NCI-H82 (cell line): Measurements from ENCODE around the gene KCTD1.

Source experiments
- DNase-seq: peaks from one replicate; lab custom pipeline; 2025; lab: John Stamatoyannopoulos, UW

The KCTD1 gene

DNA sequence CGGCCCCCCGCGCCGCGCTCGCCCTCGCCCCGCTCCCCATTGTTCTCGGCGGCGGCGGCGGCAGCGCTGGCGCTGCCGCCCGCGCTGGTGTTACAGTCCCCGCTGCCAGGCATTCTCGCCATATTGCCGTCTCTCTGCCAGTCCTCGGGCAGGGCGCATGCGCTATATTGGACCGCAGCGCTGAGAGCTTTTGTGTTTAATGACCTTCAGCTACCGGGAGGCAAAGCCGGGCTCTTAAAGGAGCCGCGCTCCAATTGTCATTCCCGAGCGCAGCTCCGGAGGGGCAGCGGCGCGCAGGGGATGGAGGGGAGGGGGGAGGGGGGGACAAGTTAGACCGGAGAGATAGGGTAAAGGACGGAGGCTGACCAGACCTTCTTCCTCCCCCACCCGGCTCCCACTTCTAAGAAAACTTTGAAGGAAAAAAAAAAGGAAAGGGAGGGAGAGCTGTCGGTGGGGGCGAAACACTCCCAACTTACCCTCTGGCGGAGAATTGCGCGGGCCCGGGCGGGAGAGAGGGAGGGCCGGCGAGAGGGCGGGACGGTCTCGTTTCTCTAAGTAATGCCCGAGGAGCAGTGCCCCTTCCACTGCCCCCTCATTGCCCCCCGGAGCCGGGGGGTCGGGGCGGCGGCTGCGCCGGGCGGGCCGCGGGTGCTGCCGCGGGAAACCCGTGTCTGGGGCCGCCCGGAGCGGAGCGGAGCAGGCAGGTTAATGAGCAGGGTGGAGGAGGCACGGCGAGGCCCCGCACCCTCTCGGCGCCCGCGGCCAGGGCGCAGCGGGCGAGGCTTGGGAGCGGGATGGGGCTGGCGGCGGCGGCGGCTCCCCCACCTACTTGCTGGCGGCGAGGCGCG lies at the start of gene KCTD1:
Gene KCTD1 (minus strand): TSS at position 139 of the 848 bp plus-strand sequence. CDS start 17 bp downstream, at position 122.
- DNase-seq = peak; percentile 94

DNA sequence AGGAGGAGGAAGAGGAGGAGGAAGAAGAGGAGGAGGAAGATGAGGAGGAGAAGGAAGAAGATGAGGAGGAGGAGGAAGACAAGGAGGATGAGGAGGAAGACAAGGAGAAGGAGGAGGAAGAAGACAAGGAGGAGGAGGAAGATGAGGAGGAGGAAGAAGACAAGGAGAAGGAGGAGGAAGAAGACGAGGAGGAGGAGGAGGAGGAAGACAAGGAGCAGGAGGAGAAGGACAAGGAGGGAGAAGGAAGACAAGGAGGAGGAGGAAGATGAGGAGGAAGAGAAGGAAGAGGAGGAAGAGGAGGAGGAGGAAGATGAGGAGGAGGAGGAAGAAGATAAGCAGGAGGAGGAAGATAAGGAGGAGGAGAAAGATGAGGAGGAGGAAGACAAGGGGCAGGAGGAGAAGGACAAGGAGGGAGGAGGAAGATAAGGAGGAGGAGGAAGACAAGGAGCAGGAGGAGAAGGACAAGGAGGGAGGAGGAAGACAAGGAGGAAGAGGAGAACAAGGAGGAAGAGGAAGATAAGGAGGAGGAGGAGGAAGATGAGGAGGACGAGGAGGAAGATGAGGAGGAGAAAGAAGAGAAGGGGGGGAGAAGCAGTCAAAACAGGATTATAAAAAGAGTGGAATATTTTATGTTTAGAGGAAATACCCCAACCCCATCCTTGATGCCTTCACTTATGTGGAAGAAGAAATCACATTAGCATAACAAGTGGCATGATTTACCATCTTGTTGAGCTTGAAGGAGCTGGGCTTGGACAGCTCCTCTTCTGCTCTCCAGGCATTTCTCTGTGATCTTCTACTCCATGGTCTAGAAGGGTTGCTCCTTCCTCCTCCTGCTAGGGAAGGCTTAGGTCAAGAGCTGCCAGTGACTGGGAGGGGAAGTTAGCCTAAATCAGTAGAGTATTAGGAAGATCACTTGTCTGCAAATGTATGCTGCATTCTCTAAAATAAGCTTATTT lies 45.3 kb upstream of the KCTD1 start:
- DNase-seq = no peak

DNA sequence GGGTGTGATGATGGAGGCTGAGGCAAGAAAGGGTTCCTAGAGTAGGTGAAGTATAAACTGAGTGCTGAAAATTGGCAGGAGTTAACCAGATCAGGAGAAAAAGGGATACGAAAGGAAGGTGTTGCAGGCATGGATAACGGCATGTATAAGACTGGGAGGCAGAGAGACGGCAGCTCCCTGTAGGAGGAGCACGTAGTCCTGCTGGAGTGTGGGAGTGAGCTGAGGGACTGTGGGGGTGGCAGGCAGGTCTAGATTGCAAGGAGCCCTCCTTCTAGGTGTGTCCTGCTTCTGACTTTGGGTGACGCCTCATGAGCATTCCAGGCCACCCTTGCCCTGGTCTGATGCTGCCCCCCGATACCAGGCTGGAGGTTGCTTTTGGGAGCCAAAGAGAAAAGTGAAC lies 36.4 kb upstream of the KCTD1 start:
- no peak for DNase-seq

DNA sequence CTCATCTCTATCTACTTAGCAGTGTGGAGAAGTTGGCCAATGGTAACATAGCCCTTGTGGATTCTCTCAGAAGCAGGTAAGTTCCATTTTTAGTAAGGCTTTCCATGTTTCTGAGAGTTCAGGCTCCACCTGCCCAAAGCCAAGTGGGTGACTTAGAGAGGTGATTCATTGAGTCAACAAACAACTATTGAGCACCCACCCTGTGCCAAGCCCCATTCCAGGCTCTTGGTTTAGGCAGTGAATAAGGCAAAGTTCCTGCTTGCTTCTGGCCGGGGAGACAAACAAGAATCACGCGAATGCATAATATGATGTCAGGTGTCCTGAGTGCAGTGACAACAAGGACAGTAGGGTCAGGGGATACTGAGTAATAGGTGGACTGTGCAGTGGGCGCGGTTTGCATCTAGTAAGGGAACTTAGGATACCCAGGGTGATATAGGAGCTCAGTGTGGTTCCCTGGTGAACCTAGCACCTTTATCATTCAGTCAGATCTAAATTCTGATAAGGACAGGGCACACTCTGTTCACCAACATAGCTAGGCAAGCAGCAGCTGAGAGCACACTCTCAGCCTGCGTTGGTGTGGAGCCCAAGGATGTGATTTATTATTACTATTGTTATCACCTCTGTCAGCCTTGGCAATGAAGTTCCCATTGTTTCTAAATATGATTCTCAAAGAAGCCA lies 31.7 kb upstream of the KCTD1 start:
- DNase-seq = no peak

DNA sequence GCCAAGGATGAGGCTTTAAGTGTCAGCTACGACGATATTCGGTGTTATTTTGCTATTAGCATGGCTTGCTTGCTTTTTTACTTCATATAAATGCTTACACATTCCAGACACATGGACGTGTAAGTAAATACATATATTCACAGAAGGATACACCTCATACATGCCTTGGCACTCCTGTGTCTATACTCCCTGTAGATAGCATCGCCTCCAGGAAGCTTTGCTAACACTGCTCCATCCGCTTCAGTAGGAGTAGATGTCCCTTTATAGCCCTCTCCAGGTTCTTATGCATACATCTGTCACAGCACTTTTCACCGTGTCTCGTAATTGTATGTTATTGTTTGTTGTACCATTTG lies 27.5 kb upstream of the KCTD1 start:
- DNase-seq = no peak

DNA sequence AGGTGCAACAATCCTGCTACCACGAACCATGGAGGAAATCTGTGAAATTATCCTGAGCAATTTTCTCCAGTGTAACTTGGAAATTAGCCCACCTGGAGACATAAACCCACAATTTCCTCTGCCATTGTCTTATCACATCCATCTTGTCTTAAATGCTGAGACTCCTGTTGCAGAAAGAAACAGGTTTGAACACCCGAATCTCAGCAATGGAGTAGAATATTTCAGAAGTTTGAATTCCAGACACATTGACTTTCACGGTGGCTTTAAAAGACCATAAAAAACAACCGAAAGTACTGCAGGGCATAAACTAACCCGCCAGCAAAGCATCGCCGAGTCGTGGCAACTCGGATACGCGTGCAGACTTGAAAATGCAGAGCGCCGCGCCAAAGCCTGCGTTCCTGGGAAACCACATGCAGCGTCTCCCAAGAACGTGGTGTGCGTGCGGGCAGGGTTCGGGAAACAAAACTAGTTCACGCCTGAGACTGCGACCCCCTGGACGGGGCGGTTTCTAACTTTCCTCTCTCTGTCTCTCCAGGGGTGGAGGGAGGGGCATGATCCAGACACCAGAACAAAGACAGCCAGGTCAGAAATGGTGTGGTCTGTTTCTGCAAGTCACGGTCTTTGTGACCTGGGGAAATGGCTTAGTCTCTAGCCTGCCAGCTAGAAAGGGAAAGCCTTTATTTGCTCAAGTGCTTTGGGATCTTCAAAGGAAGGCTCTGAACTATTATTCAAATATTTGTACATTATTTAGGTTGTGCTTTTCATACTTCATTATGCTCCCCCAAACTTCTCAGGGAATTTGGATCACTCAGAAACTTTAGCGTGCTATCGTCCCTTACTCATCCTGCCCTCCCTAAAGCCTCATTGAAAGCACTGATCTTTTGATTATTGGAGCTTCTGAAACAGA lies 26.9 kb upstream of the KCTD1 start:
- no peak for DNase-seq

DNA sequence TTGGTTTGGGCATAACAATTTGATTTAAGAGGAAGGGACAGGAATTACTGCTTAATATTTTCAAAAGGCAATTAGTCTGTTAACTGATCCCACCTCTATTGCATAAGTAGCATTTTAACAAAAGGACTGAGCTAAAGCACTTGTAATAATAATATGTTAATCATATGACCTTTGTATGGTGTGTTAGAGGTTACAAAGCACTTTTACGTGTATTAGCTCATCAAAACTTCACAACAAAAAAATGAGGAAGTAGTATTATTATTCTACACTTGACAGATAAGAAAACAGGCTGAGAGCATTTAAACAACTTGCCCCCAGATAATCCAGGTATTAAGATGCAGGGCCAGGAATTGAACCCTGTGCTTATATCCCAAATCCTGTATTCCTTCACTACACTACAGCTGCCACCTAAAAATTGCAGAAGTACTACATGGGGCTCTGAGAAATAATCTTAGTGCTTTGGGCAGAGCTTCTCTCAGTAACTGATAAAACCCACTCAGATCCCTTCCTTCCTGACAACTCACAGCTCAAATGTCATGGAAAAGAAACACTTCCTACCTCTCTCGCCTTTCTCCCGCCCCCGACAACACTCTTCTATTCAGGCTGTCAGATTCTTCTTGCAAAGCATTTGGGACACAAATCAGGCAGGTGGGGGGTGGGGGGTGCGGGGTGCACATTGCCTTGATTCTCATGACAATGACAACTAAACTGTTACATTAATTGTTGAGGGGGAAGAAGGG lies 20.7 kb upstream of the KCTD1 start:
- DNase-seq = peak; percentile 16

DNA sequence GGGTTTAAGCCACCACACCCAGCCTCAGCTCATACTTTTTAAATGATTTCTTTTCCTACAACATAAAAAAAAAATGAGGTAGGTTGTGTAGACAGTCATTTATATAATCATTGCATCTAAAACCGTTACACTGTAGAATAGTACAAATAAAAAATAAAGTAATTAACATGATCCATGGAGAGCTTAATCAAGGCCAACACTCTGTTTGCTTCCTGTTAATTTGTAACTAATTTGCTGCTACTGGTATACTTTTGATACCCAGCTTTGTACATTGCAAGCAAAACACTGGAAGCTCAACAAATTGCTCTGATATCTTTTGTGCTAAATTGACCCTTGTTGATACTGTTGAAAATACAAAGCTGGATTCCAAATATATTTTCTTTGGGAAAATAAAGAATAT lies 20.2 kb upstream of the KCTD1 start:
- DNase-seq = no peak

DNA sequence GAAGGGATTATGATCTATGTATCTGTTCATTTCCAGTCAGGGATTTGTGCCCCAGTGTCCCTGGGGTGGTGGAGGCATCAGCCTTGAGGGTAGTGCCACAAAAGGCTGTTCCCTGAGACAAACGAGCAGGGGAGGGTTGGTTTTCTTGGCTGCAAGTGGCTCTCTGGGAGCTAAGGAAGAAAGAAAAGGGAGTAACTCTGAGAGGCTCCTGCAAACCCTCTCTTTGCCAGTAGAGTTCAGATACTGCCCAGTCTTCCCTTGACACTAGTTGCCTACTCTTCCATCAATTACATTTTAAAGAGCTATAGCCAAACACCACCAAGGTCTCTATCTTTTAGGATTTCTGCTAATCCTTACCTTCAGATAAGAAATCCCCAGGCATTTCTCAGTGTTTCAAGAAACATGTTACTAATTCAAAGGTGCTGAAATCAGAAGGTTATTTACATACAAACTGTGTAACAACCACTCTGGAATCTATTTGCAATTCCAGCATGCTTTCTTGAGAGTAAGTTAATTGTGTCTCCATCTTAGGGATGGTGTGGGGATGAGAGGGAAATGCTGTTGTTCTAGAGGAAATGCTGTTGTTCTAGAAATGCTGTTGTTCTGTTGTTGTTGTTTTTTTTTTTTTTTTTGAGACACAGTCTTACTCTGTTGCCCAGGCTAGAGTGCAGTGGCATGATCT lies 18.7 kb upstream of the KCTD1 start:
- DNase-seq = no peak

DNA sequence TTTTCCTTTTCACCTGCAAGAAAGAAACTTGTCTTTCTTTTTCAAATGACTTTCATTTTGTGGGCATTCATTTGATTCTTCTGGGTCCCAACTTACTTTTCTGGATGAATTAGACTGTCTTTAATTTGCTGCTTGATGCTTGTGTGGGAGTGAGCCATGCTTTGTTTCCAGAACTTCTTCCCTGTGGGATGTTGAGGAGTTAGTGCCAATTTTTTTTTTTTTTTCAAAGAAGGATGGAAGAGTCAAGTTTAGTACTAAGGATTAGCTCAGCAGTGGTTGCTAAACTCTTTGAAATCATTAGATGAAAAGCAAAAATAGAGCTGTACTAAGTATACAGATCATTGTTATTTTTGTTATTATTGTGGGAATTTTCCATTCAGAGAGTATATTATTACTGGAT lies 17.2 kb upstream of the KCTD1 start:
- no peak for DNase-seq

DNA sequence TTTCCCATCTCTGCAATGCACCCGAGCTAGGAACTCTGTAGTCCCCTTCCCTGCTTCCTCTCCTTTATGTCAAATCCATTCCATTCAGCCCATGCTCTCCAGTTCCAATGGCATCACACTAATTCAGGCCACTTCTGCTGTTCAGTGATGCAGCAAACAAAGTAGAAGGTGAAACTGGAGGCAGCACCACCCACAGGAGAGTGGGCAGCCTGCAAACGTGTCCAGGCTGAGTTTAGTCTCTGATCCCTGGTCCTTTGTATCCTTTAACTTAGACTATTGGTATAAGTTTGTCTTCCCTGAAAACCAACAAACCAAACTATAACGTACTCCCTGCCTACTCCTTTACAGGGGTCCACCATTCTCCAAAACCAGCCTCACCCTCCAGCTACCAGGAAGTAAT lies 14.7 kb upstream of the KCTD1 start:
- no peak for DNase-seq

DNA sequence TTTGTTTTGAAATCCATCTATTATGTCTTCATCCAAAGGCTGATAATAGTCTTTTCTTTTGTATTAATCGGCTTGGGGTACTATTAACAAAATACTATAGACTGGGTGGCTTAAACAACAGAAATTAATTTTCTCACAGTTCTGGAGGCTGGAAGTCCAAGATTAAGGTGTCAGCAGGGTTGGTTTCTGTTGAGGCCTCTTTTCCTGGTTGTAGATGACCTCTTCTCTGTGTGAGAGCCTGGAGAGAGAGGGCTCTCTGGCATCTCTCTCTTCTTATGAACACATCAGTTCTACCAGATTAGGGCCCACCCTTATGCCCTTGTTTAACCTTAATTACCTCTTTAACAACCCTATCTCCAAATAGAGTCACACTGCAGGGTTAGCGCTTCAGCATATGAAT lies 14.2 kb upstream of the KCTD1 start:
- no peak for DNase-seq

DNA sequence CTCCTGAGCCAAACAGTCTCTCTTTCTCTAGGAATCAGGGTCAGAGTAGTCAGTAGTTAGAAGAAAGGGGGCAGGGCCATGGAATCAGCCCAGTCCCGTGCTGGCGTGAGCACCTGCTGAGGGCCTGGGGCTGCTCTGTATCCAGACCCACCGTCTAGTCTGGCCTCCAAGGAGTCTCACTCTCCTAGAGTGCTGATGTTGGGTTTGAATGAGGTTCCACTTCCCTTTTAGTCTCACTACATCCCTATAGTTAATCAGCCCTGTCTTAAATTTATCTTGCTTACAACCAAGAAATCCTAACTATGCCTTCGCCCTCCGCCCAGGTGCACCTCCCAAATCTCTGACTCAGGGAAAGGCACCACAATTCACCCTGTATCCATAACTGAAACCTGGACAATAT lies 13.4 kb upstream of the KCTD1 start:
- no peak for DNase-seq

DNA sequence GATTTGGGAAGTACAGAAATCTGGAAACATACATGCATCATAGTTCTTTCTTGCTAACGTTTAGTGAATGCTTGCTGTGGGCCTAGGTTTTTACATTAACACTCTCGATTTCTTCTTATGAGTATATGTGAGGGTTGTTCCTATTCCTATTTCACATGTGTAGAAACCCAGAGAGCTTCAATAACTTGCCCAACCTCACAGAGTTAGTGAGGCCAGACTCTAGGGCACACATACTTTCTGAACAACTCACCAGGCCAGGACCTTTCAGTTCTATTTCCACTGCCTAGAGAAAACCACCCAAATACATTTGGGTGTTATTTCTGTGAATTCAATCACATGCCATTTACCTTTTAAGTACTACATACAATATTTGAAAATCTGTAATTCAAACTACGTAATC lies 8.2 kb upstream of the KCTD1 start:
- DNase-seq = no peak

DNA sequence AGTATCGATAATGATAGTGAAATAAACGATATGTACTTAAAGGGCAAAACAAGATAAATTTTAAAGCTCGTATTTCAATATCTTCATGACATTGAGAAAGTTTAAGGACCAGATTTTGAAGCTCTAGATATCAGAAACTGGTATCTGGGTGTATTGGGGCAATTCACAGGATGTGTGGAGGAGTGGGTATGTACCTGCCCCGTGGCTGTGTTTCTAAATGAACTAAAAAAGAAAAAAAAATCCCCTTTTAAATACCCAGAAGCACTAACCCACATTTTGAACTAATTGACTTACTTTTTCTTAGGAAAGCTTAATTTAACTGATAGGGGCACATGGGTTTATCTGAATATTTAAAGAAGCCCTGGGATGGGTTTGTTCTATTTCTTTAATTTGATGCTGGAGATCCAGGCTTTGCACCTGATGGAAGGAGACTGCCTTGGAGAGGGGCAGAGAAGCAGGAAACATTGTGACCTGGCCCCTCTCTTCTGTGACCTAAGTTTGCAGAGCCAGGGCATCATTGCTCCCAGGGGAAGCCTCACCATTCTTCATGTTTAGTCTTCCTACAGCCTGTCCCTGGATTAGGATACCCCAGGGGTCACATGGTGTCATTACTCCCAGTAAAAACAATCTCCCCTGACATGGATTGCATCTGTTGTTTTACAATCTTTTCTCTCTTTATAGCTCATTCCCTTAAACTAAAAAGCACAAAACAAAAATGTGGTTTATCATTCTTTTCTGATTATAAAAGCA lies 7.6 kb upstream of the KCTD1 start:
- DNase-seq = peak; percentile 48

DNA sequence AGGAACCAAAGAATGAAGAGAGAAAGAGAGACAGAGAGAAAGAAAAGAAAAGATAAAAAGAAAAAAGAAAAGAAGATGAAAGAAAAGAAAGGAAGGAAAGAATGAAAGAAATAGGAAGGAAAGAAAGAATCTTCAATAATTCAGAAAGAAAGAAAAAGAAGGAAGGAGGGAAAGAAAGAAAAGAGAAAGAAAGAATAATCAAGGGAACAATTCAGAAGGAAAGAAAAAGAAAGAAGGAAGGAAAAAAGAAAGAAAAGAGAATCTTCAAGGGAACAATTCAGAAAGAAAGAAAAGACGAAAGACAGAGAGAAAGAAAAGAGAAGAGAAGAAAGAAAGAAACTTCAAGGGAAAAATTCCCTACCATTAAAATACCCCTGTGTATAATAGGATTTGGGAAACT lies 5.6 kb upstream of the KCTD1 start:
- no peak for DNase-seq

DNA sequence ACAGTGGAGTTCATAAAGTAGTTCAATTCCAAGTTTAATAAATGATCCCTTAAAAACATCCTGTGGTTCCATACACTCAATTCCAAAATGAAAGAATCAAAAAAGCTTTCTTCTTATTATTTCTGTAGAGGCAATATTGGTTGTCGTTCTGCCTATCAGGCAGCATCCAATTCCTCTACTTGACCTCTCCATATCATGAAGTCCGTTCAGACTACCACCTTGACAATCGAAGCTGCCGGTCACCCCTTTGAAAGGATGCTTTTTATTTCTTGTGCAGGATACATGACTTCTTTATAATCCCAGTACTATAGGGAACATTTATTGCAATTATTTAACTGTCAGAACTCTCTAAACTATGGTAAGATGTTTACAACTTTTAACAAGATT lies 3.3 kb upstream of the KCTD1 start:
- DNase-seq = no peak

DNA sequence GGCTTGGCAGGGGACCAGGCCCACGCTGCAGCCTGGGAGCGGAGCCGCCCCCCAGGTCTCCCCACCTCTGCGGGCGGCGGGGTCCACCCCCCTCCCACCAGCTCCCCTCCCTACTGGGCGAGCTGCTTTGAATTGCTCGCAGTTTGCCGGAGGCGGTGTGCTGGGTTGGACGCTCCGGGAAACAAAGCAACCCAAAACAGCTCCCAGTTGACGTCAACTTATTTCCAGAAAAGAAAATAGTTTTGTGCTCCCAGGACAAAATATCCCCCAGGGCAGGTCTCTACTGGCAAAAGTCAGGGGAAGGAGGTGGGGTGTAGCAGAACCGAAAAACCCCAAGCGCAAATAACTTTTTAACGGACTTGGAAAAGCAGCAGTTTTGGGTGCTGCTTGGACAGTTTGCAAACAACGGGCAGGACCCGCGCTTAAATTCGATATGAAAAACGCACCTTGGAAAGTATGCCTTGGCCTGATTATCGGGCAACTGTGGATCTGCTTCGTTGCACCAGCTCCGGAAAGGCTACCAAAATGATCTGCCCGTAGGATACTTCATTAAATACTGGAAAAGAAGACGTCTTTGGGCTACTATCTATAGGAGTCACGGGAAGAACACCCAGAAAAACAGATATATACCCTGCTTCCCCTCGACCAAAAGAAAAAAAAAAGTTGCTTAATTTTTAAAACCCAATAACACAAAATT lies 2.8 kb upstream of the KCTD1 start:
- no peak for DNase-seq
